Measurements from ENCODE around the gene PACS2.
"Not testable (repeated sequence)": the region's sequence is repeated elsewhere in the genome, so short reads cannot be mapped to it uniquely, and the experiment has no call there.

PACS2 gene

DNA sequence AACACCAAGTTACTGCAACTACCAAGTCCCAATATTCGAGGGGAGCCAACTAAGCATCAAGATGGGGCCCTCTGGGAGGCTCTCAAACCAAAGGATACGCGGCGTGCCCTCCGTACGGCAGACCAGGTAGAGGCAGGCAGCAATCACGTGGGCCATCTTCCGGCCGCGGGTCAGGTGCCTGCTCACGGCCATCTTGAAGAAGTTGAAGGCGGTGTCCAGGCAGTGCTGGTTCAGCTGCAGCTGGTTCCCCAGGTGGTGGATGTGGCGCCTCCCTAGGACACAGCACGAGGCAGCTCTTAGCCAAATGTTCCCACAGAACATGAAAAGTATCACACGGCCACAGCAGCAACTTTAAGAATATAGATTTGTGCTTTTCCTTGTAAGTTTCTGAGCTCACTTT lies 41.9 kb upstream of the PACS2 start:
- POLR2A ChIA-PET, result no interaction called here

DNA sequence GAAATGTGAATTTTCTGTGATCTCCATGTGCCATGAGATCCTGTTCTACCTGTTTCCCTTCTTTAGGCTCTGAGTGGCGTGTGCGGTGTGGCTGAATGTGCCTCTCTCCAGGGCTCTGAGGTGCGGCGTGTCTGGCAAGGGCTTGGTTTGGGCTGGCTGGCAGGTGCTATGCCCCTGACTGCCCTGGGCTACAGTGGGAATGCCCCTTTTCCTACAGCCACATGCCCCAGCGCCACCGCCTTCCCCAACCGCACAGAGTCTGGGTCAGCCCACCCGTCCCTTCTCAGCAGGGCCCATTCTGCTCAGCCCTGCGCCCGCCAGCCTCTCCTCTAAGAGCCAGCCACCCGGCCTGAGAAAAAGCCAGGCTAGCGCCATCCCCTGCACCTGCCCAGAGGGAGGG lies 41.5 kb upstream of the PACS2 start:
- TF ChIP-seq, protein P1, sequence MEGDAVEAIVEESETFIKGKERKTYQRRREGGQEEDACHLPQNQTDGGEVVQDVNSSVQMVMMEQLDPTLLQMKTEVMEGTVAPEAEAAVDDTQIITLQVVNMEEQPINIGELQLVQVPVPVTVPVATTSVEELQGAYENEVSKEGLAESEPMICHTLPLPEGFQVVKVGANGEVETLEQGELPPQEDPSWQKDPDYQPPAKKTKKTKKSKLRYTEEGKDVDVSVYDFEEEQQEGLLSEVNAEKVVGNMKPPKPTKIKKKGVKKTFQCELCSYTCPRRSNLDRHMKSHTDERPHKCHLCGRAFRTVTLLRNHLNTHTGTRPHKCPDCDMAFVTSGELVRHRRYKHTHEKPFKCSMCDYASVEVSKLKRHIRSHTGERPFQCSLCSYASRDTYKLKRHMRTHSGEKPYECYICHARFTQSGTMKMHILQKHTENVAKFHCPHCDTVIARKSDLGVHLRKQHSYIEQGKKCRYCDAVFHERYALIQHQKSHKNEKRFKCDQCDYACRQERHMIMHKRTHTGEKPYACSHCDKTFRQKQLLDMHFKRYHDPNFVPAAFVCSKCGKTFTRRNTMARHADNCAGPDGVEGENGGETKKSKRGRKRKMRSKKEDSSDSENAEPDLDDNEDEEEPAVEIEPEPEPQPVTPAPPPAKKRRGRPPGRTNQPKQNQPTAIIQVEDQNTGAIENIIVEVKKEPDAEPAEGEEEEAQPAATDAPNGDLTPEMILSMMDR (IDR thresholded peaks at IDR 0.05; ENCODE audit: control extremely low read depth, extremely low read depth, low read depth, missing control alignments), result no peak
- ChIA-PET POLR2A (no interaction called here), CTCF (no interaction called here)
- no peak for DNase-seq (ENCODE audit: extremely low spot score)

More for the DNA sequence above, 41.9 kb upstream of the PACS2 start:
- TF ChIP-seq, protein P1 (IDR thresholded peaks at IDR 0.05; ENCODE audit: control extremely low read depth, extremely low read depth, low read depth, missing control alignments), result no peak
- DNase-seq (ENCODE audit: extremely low spot score), result no peak
- CTCF ChIA-PET, result no interaction called here

DNA sequence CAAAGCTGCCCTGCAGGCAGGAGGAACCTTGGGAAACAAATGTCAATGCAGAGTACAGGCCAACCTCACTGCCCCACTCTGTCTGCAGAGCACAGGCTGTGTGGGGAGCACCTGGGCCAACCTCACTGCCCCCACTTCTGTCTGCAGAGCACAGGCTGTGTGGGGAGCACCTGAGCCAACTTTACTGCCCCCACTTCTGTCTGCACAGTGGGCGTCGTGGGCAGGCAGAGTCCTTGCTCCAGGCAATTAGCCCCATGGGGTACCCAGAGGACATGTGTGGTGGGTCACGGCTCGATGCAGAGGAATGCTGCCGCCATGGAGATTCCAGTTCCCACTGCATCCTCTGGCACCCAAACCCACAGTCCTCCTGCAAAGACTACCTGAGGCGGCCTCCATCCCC lies 39.9 kb upstream of the PACS2 start:
- POLR2A ChIA-PET, result no interaction called here
- CTCF ChIA-PET, result interaction anchor here (0.7 to 1.5 kb wide), 3 partner anchors 14 to 215 kb away, joined by 3 to 4 read pairs (median 3); no protein-coding TSS in a partner anchor
- DNase-seq (ENCODE audit: extremely low spot score), result no peak
- TF ChIP-seq, protein P1 (IDR thresholded peaks at IDR 0.05; ENCODE audit: control extremely low read depth, extremely low read depth, low read depth, missing control alignments), result no peak

DNA sequence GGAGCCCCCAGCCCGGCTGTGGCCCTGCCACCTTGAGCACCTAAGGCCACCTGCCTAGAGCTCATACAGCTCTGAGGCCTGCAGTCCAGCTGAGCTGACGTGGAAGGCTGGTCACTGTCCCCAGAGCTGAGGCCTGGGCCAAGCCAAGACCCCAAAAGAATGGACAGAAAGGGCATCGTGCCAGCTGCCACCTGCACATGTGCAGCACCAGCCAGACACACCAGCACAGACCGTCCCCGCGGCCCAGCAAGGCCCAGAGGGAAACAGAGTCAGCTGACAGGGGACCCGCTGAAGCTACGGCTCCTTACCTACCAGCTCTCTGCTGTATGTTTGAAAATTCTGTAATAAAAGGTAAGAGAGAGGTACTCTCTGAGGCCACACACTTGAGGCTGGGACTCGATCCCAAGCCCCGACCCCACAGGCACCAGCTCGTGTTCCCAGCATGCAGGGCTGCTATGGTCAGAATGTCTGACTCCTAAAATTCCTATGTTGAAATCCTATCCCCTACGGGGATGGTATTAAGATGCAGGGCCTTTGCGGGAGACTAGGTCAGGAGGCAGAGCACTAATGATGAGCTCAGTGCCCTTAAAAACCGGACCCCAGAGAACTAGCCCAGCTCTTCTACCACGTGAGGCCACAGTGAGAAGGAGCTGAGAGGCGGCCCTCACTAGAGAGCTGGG lies 39.1 kb upstream of the PACS2 start:
- ChIA-PET CTCF (interaction anchor here (0.7 to 1.5 kb wide), 4 partner anchors 15 to 214 kb away, joined by 3 to 4 read pairs (median 3); partner anchors contain the start of gene BTBD6), POLR2A (no interaction called here)
- DNase-seq (ENCODE audit: extremely low spot score), result no peak
- TF ChIP-seq, protein P1 (IDR thresholded peaks at IDR 0.05; ENCODE audit: control extremely low read depth, extremely low read depth, low read depth, missing control alignments), result no peak

DNA sequence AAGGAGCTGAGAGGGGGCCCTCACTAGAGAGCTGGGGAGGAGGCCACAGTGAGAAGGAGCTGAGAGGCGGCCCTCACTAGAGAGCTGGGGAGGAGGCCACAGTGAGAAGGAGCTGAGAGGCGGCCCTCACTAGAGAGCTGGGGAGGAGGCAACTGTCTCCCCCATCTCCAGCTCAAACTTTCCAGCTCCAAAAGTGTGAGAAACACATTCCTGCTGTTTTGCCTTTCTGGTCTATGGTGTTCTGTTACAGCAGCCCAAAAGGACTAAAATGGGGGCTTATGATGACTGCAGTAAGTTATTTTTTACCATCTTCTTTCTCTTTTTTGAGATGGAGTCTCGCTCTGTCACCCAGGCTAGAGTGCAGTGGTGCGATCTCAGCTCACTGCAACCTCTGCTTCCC lies 37.1 kb upstream of the PACS2 start:
- CTCF ChIA-PET, result interaction anchor here (1.4 kb wide), 1 partner anchor 17 kb away, joined by 3 read pairs; no protein-coding TSS in a partner anchor
- not testable (repeated sequence) for DNase-seq (ENCODE audit: extremely low spot score)
- POLR2A ChIA-PET, result interaction anchor here (0.6 kb wide), 1 partner anchor 241 kb away, joined by 5 read pairs; no protein-coding TSS in a partner anchor

DNA sequence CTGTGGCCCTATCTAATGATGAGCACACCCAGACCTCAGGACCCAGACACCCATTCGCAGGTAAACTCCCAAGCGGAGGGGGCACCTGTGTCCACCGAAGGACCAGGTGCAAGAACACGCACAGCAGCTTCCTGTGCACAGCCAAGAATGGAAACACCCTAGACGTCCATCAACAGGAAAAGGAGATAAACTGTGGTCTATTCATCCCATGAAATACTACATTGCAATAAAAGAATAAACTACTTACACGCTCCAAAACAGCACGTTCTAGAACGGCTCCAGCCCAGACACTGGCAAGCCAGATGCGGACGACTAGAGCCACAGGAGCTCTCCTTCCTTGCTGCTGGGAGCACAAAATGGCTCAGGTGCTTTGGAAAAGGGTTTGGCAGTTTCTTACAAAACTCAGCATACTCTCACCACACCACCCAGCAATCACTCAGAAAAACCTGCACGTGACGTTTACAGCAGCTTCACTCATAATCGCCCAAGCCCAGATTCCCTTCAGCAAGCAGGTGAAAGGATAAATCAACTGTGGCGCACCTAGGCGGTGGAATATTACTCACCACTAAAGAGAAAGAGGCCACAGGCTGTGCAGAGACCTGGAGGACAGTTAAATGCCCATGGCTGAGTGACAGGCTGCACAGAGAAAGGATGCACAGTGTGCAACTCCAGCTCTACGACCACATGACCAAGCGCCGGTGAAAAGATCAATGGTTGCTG lies 34.7 kb upstream of the PACS2 start:
- DNase-seq (ENCODE audit: extremely low spot score), result no peak
- ChIA-PET POLR2A (interaction anchor here (1.1 kb wide), 1 partner anchor 20 kb away, joined by 3 read pairs; no protein-coding TSS in a partner anchor), CTCF (interaction anchor here (1.0 kb wide), 1 partner anchor 9 kb away, joined by 3 read pairs; no protein-coding TSS in a partner anchor)
- TF ChIP-seq, protein P1 (IDR thresholded peaks at IDR 0.05; ENCODE audit: control extremely low read depth, extremely low read depth, low read depth, missing control alignments), result no peak

DNA sequence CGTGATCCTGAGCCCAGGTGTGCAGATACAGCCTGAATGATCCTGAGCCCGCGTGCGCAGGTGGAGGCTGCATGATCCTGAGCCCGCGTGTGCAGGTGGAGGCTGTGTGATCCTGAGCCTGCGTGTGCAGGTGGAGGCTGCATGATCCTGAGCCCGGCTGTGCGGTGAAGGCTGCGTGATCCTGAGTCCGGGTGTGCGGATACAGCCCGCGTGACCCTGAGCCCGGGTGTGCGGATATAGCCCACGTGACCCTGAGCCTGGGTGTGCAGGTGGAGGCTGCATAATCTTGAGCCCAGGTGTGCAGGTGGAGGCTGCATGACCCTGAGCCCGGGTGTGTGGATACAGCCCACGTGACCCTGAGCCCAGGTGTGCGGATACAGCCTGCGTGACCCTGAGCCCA lies 34.0 kb upstream of the PACS2 start:
- TF ChIP-seq, protein P1 (IDR thresholded peaks at IDR 0.05; ENCODE audit: control extremely low read depth, extremely low read depth, low read depth, missing control alignments), result no peak
- CTCF ChIA-PET, result no interaction called here
- DNase-seq (ENCODE audit: extremely low spot score), result no peak
- POLR2A ChIA-PET, result interaction anchor here (1.1 kb wide), 1 partner anchor 21 kb away, joined by 3 read pairs; no protein-coding TSS in a partner anchor

Data from GM10248 (cell line).